MV-4-11 (cell line): ENCODE measurements around the gene SLC27A5.
"Not testable (repeated sequence)": the region's sequence is repeated elsewhere in the genome, so short reads cannot be mapped to it uniquely, and the experiment has no call there.

ENCODE experiments used
- DNase-seq: peaks from one replicate; lab custom pipeline; 2025; lab: John Stamatoyannopoulos, UW

Gene SLC27A5

DNA sequence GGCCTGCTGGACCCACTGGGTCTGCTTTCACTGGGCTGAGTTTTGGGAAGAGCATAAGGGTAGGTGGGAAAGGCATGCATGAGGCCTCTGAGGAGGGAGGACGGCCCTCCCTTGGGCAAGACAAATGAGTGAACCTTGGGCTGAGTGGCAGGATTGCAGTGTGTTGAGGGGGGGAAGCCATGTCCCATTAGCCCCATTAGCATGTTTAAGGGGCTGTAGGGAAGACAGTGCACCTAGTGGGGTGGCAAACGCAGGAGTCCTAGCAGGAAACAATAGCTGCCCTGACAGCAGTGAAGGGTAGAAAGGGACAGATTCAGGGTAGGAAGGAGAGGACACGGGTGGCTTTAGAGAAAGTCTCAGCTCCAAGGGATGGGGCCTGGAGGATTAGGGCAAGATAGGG is 10.9 kb upstream of the SLC27A5 start:
- no peak for DNase-seq

DNA sequence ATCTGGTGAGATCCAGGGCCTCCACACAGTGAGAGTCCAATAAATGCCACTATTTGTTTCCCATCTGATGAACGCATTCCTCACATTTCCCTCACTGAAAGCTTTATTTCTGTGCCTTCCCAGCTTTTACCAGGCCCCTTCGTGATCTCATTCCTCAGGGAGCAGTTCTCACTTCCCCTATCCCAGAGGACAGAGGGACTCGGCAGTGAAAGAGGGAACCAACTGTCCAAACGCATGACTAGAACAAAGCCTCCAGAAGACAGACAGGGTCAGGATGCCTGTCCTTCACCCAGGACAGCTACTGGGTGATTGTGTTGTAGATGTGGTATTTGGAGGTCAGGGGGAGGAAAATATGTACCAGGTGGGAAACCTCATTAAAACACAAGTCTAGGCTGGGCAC is 9.9 kb upstream of the SLC27A5 start:
- DNase-seq, result peak; percentile 43

DNA sequence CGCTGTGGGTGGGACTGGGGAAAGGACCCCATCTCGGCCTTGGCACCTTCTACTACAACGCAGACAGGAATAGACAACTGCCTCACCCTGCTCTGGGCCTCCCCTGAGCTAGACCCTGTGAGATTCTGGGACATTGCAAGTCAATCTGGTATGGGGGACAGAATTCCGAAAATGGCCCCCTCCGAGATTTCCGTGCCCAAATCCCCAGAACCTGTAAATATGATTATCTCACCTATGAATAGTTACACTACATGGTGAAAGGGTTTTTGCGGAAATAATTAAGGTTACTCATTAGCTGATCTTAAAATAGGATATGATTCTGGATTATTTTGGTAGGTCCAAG is 8.4 kb upstream of the SLC27A5 start:
- DNase-seq, result no peak

DNA sequence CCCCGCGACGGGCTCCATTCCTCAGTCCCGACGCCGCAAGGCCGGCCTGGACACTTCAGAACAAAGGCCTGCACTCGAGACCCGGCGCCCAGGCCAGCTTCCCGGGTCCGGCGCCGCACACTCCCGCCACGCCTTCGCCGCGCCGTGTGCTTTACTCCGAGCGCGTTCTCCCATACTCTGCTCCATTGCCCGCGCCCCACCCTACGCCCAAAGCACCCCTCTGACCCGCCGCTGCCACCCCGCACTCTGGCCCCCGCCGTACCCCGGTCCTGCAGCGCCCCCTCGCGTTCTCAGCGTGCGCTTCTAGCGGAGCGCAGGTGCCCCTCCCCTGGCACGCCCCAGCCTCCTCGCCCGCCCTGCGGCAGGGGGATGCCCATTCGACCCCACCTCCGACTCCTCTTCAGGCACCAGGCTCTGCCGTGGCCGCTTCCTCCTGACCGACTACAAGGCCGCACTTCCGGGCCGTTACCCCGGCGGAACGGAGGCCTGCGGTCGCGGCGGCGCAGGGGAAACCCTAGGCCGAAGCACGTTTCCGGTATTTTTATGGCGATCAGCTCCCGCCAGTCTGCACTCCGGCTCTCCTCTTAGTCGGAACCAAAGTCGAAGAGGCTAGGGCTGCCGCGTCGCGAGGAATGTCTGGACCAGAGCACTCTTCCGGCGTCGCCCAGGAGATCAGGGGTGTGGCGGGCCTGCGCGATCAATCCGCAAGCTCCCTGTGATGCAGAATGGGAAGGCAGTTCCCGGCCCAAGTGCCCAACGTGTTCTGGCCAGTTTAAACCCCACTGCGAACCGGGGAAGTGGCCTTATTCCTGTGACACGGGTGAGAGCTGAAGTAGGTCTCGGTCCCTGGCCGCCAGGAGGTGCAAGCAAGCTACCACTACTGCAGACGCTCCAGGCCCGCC is 7.8 kb upstream of the SLC27A5 start, which contains the start of gene ZBTB45:
ZBTB45 (minus strand) TSS at position 456 of the 902 bp plus-strand sequence. CDS start 2,137 bp downstream, outside the sequence.
- DNase-seq, result peak; percentile 99

GRCh38 chr19:58519087-58519354 is 7.2 kb upstream of the SLC27A5 start:
- peak; percentile 71 for DNase-seq

GRCh38 chr19:58518256-58519086 is 6.7 kb upstream of the SLC27A5 start:
- DNase-seq, result peak; percentile 66

DNA sequence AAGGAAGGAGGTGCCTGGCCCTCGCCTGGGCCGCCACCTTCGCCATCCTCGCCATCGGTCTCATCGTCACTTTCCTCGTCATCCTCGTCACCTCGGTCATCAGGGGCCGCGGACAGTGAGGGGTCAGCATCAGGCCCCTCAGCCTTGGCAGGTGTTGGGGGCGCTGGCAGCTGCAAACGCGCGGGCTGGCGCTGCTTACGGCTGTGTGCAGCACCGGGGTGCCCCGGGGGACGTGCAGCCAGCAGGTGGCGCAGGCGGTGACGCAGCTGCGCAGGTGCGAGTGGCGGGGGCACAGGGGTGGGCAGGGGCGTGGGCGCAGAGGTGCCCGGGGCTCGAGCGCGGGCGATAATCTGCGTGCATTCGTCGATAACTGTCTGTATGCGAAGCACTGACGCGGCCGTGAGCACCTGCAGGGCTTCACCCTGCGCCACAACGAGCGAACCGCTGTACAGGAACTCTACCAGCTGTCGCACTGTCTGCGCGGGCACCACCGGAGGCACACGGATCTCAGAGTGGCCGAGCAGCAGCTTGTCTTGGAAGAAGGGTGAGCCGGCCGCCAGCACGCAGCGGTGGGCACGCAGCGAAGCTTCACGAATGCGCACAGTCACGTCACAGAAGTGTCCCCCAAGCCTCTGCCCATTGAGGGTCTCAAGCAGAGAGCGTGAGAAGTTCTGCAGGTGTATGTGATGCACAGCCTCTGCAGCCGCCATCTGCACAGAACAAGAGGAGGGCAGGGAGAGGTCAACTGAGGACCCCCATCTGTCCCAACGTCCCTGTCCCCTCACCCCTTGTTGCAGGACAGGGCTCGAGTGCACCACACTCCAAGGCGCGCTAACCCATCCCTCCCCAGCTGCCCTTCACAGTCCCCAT is 5.4 kb upstream of the SLC27A5 start:
- DNase-seq, result no peak

DNA sequence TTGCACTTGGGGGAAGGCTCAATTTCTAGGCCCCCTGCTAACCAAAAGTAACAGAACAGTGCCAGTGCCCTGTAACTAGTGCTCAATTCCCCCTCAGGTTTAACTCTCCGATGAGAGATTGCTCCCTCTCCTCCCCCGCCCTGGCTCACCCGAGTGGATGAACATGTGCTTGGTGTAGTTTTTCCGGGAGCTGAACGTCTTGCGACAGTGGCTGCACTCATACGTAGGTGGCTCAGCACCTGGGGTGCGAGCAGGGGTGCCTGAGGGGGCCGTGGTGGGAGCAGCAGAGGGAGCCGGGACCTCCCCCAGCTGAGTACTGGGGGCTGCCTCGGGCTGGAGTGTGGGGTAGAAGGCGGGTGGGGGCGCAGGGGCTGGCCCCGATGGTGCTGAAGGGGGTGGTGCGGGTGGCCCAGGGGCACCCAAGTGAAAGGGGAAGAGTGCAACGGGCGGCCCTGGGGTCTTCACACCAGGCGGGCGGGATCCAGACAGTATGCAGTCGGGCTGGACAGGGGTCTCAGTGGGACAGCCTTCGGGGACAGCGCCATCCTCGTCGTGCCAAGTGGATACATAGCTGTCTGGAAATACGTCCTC is 4.5 kb upstream of the SLC27A5 start:
- DNase-seq, result no peak

DNA sequence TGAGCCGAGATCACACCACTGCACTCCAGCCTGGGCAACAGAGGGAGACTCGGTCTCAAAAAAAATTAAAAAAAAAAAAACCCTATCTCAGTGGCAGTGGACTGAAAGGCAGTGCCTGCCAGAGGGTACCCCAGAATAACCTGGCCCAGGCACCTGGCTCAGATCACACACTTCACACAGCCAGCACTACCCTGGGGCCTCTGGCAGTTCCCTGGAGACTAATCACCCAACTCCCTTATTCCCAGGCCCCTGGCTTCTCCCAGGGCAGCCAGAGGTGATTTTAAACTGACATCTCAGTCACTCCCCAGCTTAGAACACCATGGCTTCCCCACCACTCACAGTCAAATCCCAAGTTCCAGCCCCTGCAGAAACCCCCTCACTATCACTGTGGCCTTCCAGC is 3.5 kb upstream of the SLC27A5 start:
- no peak for DNase-seq

DNA sequence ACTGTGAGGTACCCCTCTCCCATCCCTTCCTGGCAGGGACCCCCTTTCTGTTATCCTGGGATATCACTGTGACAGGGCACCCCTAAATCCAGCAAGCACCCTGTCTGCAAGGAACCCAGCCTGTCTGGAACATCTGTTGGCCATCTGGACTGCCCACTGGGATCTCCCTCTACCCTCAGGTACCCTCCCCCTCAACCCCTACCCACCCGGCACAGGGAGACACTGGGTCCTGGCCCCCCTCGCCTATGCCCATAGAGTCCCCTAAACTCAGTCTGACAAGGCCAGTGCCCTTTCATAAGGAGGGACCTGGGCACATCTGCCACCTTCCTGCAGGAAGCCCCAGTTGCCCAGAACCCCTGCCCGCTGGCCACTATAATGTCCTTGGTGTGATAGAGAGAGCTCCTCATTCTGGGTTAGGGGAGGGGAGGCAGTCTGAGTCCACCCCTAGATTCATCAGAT is 2.8 kb upstream of the SLC27A5 start:
- DNase-seq, result no peak

DNA sequence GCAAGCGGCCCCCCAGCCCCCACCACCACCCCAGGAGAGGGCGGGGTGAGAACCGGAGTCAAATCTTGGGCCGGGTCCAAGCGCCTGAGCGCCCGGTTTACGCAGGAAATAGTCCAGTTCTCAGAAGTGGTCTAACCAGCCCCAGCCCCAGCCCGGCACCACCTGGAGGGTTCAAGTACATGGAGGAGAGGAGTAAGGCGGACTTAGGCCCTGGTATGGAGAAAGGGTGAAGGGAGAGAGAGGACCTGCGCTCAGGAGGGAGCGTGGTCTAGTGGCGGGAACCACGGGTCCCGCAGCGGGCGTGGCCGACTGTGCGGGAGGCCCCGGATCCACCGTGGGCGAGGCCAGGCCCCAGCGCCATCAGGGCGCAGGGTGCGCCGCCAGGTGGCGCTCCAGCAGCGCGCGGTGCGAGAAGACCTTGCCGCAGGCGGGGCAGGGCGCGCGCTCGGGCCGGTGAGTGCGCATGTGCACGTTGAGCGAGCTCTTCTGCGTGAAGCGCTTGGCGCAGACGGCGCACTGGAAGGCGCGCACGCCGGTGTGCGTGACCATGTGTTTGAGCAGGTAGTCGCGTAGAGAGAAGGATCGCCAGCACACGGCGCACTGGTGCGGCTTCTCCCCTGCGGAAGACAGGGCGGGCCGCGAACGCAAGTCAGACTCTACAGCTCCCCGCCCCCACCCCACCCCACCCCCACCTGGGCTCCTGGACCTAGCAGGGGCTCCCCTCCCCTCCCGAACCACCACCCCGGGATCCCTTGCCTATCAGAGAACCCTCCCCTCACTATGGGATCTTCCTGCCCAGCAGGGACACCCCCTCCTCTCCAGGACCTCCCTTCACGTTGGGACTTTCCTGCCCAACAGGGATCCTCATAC is 2.1 kb upstream of the SLC27A5 start:
- DNase-seq, result peak; percentile 97

- no peak for DNase-seq
These were observed 1.5 kb upstream of the SLC27A5 start for GRCh38 chr19:58513213-58513693.

GRCh38 chr19:58510084-58510862 is 1.5 kb downstream of the SLC27A5 start:
- DNase-seq, result no peak

GRCh38 chr19:58509731-58510083 is 2.1 kb downstream of the SLC27A5 start:
- DNase-seq, result no peak

DNA sequence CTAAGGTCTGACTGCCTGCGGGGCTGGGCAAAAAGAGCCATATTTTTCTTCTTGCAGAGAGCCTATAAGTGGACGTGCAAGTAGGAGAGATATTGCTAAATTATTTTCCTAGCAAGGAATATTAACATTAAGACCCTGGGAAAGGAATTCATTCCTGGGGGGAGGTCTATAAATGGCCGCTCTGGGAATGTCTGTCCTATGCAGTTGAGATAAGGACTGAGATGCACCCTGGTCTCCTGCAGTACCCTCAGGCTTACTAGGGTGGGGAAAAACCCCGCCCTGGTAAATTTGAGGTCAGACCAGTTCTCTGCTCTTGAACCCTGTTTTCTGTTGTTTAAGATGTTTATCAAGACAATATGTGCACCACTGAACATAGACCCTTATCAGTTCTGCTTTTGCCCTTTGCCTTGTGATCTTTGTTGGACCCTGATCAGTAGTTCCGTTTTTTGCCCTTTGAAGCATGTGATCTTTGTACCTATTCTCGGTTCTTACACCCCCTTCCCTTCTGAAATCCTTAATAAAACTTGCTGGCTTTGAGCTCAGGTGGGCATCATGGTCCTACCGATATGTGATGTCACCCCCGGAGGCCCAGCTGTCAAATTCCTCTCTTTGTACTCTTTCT is 4.1 kb downstream of the SLC27A5 start:
- DNase-seq, result not testable (repeated sequence)

DNA sequence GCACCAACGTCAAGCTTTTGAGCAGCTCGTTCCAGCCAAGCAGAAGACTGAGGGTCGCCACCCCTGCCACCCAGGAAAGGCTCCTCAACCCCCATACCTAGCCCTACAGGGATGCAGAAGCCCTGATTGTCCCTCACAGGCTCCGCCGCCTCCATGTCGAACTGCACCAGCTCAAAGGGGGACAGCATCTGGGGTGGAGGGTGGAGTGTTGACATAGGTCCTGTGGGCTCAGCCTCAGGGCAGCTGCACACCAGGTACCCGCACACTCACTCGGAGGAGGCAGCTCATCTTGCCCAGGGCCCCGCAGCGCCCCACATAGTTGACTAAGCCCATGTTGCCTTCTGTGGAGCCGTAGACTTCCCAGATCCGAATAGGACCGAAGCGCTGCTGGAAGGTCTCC is 11.6 kb downstream of the SLC27A5 start:
- no peak for DNase-seq

DNA sequence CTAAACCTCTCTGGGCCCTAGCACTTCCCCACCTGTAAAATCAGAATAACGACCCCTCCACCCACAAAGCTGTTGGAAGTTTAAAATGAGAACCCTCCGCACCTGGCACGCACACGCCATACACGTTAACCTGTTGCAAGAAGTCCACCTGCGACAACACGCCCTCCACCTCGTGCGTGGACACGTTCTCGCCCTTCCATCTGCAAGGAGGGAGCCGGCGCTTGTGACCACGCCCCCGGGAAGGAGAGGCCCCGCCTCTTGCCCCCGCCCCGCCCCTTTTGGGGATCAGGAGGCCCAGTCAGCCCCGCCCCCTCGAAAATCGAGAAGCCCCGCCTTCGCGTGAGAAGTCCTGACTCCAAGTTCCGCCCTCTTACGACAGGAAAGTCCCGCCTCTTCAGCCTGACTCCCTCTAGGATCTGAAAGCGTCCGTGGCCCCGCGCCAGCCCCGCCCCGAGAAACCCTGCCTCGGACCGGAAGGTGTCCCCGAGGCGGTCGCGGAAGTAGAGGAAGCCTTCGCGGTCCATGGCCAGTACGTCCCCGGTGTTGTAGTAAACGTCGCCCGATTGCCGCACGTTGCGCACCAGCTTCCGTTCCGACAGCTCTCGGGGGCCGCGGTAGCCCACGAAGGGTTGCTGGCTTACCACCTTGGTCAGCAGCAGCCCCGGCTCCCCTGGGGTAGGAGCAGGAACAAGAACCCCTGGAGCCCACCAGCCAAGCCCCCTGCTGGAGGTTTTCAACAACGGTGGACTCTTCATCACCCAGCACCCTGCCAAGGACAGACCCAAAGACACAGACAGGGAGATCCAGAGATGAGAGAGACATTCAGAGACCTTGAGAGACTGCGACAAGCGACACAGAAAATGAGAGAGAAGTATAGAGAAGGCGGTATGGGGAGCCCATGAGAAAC is 12.5 kb downstream of the SLC27A5 start:
- DNase-seq, result peak; percentile 100

DNA sequence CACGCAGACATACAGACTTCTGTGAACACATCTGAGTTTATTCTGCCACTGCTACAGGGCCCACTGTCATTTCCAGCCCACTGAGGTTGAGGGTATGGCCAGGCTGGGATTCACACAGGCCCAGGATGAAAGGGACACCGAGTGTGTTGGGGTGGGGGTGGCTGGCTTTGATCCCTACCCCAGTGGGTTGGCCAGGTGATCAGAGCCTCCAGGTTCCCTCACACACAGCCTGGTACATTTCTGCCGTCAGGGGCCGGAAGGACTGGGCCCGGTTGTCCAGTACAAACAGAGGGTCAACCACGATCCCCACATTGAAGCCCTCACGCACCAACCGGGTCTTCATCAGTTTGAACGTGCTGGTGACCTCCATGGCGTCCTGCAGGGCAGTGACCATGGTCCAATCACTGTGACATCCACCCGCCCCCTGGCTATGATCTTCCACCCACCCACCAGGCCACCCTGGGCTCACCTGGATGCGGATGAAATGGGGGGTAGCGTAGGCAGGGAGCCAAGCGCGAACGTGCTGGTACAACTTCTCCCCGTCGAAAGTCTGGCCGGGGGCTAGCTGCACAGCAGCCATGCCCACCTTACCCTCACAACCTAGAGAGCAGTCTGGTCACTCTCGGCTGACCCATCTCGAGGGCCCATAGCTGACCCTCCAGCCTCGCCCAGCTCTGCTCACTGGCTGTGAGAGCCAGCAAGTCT is 13.3 kb downstream of the SLC27A5 start:
- DNase-seq, result no peak
